DND-41 (cell line): ENCODE data around the gene GUCY2D.

Experiments used
- ATAC-seq: fragments of 200-7000 bp; cut with Tn5 transposase; 3 replicates; pipeline ENCODE4 v1.9.1; 2021; ENCODE audit warnings: low read depth; ENCODE audit not compliant: insufficient read depth
- DNase-seq: peaks from one replicate; pipeline ENCODE4 v3.0.0-alpha.2; 2020
- H2AFZ ChIP-seq: 2 replicates; pipeline ENCODE4 v1.6.0; 2012; ENCODE audit warnings: low read depth, low read length
- H3K27ac ChIP-seq: 2 replicates; pipeline ENCODE4 v1.5.1; 2012; ENCODE audit warnings: low read length, inconsistent platforms
- H3K27me3 ChIP-seq: fragments of 200-600 bp; sonication (generic); 2 replicates; pipeline ENCODE4 v1.6.0; 2012; ENCODE audit warnings: low read length, mild to moderate bottlenecking, inconsistent platforms; ENCODE audit not compliant: insufficient read depth, poor library complexity
- H3K36me3 ChIP-seq: 2 replicates; pipeline ENCODE4 v1.5.1; 2012; ENCODE audit warnings: low read length, inconsistent platforms; ENCODE audit not compliant: insufficient read depth
- H3K4me1 ChIP-seq: 2 replicates; pipeline ENCODE4 v1.5.1; 2012; ENCODE audit warnings: mild to moderate bottlenecking, low read length; ENCODE audit not compliant: insufficient read depth
- H3K4me2 ChIP-seq: 2 replicates; pipeline ENCODE4 v1.6.0; 2012; ENCODE audit warnings: mild to moderate bottlenecking, moderate library complexity, low read length, inconsistent platforms; ENCODE audit not compliant: insufficient read depth
- H3K4me3 ChIP-seq, 2 experiments: fragments of 200-600 bp in 1 of 2; shearing (Covaris generic) in 1 of 2; 2 replicates each; pipeline ENCODE4 v1.5.1; 2012 to 2016; ENCODE audit warnings: inconsistent platforms in 2 of 2, low read length in 2 of 2, mild to moderate bottlenecking in 2 of 2, low read depth in 1 of 2, moderate library complexity in 1 of 2
- H3K79me2 ChIP-seq: 2 replicates; pipeline ENCODE4 v1.6.0; 2012; ENCODE audit warnings: low read length, inconsistent platforms; ENCODE audit not compliant: insufficient read depth
- H3K9ac ChIP-seq: 2 replicates; pipeline ENCODE4 v1.6.0; 2012; ENCODE audit warnings: low read depth, mild to moderate bottlenecking, inconsistent platforms, low read length, moderate library complexity
- H3K9me3 ChIP-seq: 2 replicates; pipeline ENCODE4 v1.5.1; 2012; ENCODE audit warnings: low read length, moderate library complexity, mild to moderate bottlenecking, inconsistent platforms; ENCODE audit not compliant: insufficient read depth, severe bottlenecking
- H4K20me1 ChIP-seq: 2 replicates; pipeline ENCODE4 v1.6.0; 2012; ENCODE audit warnings: low read length; ENCODE audit not compliant: insufficient read depth
- EZH2 ChIP-seq: IDR thresholded peaks from 3 replicates; pipeline ENCODE4 v1.6.1; 2012; ENCODE audit warnings: borderline replicate concordance, low read depth, mild to moderate bottlenecking, moderate library complexity, low read length, inconsistent platforms; ENCODE audit not compliant: severe bottlenecking
- TF ChIP-seq, protein P1 (sequence below): IDR thresholded peaks from 2 replicates; pipeline ENCODE4 v1.5.1; 2012; ENCODE audit warnings: borderline replicate concordance, low read length, moderate library complexity, mild to moderate bottlenecking; ENCODE audit not compliant: poor library complexity, severe bottlenecking; ENCODE audit errors: extremely low read depth

Gene GUCY2D

DNA sequence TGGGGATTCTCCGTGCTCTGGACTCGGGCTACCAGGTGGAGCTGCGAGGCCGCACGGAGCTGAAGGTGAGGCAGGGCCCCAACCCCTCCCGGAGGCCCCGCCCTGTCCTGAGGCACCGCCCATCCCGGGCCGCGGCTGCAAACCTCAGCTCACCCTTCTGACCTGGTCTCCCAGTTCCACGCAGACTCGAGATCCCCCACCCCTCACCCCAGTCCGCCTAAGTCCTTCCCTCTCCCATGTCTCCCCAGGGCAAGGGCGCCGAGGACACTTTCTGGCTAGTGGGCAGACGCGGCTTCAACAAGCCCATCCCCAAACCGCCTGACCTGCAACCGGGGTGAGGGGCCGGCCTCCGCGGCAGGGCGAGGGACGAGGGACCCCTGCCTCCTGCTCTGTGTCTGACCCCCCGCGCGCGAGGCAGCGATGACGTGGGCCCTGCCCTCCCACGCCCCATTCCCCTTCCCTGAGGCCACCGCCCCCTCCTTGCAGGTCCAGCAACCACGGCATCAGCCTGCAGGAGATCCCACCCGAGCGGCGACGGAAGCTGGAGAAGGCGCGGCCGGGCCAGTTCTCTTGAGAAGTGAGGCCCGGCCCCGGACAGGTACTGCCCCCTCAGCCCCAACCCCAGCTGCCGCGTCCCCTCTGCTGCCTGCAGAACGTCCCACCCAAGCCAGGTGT is 13.7 kb downstream of the GUCY2D start:
- Histone ChIP-seq H3K27ac (no peak overlapping the region), H3K4me2 (no peak overlapping the region), H4K20me1 (no peaks in the 10 kb centered on the region; the same call in 1 of the 2 replicates), H3K79me2 (no peaks in the 10 kb centered on the region), H3K9me3 (no peaks in the 10 kb centered on the region), H3K36me3 (no peaks in the 10 kb centered on the region), H2AFZ (no peak overlapping the region), H3K4me1 (no peaks in the 10 kb centered on the region), H3K9ac (no peak overlapping the region), H3K4me3 (no peak overlapping the region), H3K27me3 (peaks cover 9% of the 10 kb centered on the region)
- no peak for TF ChIP-seq EZH2
- TF ChIP-seq, protein P1, sequence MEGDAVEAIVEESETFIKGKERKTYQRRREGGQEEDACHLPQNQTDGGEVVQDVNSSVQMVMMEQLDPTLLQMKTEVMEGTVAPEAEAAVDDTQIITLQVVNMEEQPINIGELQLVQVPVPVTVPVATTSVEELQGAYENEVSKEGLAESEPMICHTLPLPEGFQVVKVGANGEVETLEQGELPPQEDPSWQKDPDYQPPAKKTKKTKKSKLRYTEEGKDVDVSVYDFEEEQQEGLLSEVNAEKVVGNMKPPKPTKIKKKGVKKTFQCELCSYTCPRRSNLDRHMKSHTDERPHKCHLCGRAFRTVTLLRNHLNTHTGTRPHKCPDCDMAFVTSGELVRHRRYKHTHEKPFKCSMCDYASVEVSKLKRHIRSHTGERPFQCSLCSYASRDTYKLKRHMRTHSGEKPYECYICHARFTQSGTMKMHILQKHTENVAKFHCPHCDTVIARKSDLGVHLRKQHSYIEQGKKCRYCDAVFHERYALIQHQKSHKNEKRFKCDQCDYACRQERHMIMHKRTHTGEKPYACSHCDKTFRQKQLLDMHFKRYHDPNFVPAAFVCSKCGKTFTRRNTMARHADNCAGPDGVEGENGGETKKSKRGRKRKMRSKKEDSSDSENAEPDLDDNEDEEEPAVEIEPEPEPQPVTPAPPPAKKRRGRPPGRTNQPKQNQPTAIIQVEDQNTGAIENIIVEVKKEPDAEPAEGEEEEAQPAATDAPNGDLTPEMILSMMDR, result no peak
- ATAC-seq, result no peak
- no peak for DNase-seq

DNA sequence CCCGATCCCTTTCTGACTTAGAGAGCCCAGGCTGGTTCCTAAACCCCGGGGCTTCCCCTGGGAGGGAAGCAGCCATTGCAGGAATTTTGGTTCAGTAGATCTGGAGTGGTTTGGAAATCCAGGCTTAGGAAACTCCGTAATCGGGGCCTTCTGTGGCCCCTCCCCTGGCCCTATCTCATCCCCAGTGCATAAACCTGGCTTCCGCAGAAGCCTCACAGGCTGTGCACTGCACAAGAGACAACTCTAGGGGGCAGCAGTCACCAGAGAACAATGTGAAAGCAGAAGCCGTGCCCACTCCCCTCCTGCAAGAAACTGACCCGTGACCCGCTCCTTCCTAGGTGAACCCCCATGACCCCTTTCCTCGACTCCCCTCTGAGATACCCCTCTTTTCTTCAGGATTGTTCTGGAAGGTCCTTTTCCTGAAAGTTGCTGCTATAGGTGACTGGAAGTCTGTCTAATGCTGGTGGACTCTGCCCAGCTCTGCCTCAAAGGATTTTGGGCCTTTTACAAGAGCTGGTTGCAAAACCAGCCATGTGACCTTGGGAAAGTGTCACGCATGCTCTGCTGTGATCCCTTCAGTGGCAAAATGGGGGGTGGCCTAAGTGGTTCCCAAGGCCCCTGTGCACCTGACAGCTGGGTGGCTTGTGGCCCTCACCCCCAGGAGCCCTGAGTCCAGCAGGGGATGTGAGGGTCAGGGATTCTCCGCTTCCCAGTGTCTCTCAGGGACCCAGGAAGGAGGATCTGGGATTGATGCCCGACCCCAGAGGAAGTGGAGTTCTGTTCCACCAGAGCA is 14.4 kb downstream of the GUCY2D start:
- Histone ChIP-seq H3K79me2 (no peaks in the 10 kb centered on the region), H3K4me1 (no peaks in the 10 kb centered on the region), H3K9me3 (no peaks in the 10 kb centered on the region), H3K27ac (no peak overlapping the region), H2AFZ (no peak overlapping the region), H3K27me3 (peaks cover 9% of the 10 kb centered on the region), H4K20me1 (no peaks in the 10 kb centered on the region; the same call in 1 of the 2 replicates), H3K36me3 (no peaks in the 10 kb centered on the region), H3K4me3 (no peak overlapping the region), H3K4me2 (no peak overlapping the region), H3K9ac (no peak overlapping the region)
- ATAC-seq (no peak), DNase-seq (peak; percentile 32)
- TF ChIP-seq EZH2, result no peak
- TF ChIP-seq, protein P1, result peak; percentile 70

DNA sequence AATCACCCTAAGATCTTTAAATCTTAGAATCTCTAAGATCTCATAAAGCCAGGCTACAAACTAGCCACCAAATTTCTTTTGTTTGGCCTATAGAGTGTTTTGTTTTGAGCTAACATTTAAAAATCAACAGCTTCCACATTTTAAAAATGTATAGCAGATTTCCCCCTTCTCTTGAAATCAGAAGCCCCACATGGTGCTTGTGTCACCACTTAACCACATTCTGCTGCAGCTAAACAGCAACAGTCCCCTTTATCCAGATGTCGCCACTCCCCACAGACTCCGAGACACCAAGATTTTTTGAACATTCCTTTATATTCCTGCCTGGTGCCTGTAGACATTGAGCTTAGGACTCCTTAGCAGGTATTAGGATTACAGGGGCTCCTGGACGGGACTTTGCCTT is 16.0 kb downstream of the GUCY2D start:
- no peaks in the 10 kb centered on the region for H3K36me3 ChIP-seq
- no peaks in the 10 kb centered on the region for H3K9me3 ChIP-seq
- no peak overlapping the region for H3K9ac ChIP-seq
- H3K27me3 ChIP-seq, result peaks cover 9% of the 10 kb centered on the region
- ATAC-seq (no peak), DNase-seq (no peak)
- no peaks in the 10 kb centered on the region for H3K4me1 ChIP-seq
- H3K4me2 ChIP-seq, result no peak overlapping the region
- no peak overlapping the region for H2AFZ ChIP-seq
- H3K27ac ChIP-seq, result no peak overlapping the region
- no peak overlapping the region for H3K4me3 ChIP-seq
- no peaks in the 10 kb centered on the region; the same call in 1 of the 2 replicates for H4K20me1 ChIP-seq
- TF ChIP-seq, protein P1, result no peak
- TF ChIP-seq EZH2, result no peak
- no peaks in the 10 kb centered on the region for H3K79me2 ChIP-seq
